ENCODE measurements around the gene HIF3A. TPM values are rescaled to one million over a fixed set of nuclear protein-coding genes. Genes with fewer than 3 reads are reported as not detected.

The HIF3A gene
- total RNA-seq, 1 donor from 2014 or later = 175 TPM

DNA sequence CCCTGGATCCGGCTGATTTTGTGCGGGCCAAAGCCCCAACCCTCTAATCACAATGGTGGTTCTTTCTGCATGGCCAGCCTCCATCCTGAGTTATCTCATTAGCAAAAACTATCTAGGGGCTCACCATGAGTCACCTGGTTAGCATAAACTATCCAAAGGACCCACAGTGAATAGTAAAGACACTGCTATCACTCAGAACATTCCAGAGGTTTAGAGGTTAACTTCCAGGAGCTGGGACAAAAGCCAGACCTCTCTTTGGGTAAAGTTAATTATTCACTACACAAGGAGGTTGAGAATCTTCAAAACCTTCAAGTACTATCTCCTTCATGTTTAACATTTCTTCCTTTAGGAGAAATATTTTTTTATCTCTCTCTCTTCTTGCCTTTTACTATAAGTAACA lies 31.2 kb downstream of the HIF3A start:
- Mint-ChIP-seq H3K9me3 (peaks cover 31% of the 10 kb centered on the region), H3K4me1 (no peaks in the 10 kb centered on the region), H3K27ac (no peak overlapping the region), H3K27me3 (ENCODE audit: low read depth) (no peaks in the 10 kb centered on the region), H3K4me3 (no peak overlapping the region), H3K36me3 (peaks cover 76% of the 10 kb centered on the region)
- no peak for DNase-seq (ENCODE audit: low spot score in 2 of 2, unreplicated experiment in 2 of 2)
- TF ChIP-seq, protein P1, sequence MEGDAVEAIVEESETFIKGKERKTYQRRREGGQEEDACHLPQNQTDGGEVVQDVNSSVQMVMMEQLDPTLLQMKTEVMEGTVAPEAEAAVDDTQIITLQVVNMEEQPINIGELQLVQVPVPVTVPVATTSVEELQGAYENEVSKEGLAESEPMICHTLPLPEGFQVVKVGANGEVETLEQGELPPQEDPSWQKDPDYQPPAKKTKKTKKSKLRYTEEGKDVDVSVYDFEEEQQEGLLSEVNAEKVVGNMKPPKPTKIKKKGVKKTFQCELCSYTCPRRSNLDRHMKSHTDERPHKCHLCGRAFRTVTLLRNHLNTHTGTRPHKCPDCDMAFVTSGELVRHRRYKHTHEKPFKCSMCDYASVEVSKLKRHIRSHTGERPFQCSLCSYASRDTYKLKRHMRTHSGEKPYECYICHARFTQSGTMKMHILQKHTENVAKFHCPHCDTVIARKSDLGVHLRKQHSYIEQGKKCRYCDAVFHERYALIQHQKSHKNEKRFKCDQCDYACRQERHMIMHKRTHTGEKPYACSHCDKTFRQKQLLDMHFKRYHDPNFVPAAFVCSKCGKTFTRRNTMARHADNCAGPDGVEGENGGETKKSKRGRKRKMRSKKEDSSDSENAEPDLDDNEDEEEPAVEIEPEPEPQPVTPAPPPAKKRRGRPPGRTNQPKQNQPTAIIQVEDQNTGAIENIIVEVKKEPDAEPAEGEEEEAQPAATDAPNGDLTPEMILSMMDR (IDR thresholded peaks at IDR 0.05; ENCODE audit: unreplicated experiment) = no peak

DNA sequence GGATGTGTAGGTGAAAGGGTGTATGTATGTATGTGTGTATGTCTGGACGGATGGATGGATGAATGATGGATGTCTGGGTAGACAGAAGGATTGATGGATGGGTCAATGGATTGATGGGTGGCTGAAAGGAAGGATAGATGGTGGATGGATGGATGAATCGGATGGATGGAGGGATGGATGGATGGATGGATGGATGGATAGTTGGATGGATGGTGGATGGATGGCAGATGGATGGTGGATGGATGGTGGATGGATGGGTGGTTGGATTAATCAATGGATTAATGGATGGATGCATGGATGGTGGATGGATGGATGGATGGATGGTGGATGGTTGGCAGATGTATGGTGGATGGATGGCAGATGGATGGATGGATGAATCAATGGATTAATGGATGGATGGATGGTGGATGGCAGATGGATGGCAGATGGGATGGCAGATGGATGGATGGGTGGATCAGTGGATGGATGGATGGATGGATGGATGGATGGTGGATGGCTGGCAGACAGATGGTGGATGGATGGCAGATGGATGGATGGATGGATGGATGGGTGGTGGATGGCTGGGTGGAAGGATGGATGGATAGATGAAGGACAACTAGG lies 33.6 kb downstream of the HIF3A start:
- H3K36me3 Mint-ChIP-seq = peaks cover 59% of the 10 kb centered on the region

GRCh38 chr19:46337487-46337886 lies 40.6 kb downstream of the HIF3A start:
- Mint-ChIP-seq H3K4me1 (peaks cover 23% of the 10 kb centered on the region), H3K27me3 (ENCODE audit: low read depth) (no peaks in the 10 kb centered on the region), H3K27ac (no peak overlapping the region), H3K9me3 (no peaks in the 10 kb centered on the region), H3K4me3 (no peak overlapping the region), H3K36me3 (peaks cover 39% of the 10 kb centered on the region)
- TF ChIP-seq, protein P1 (IDR thresholded peaks at IDR 0.05; ENCODE audit: unreplicated experiment) = no peak
- DNase-seq (ENCODE audit: low spot score in 2 of 2, unreplicated experiment in 2 of 2) = no peak

More for the DNA sequence above, 33.6 kb downstream of the HIF3A start:
- H3K4me3 Mint-ChIP-seq = no peak overlapping the region
- DNase-seq (ENCODE audit: low spot score in 2 of 2, unreplicated experiment in 2 of 2) = no peak
- H3K27me3 Mint-ChIP-seq (ENCODE audit: low read depth) = no peaks in the 10 kb centered on the region
- TF ChIP-seq, protein P1 (IDR thresholded peaks at IDR 0.05; ENCODE audit: unreplicated experiment) = no peak
- H3K9me3 Mint-ChIP-seq = peaks cover 28% of the 10 kb centered on the region
- no peaks in the 10 kb centered on the region for H3K4me1 Mint-ChIP-seq
- no peak overlapping the region for H3K27ac Mint-ChIP-seq

GRCh38 chr19:46339446-46339845 lies 42.6 kb downstream of the HIF3A start:
- peaks cover 37% of the 10 kb centered on the region for H3K36me3 Mint-ChIP-seq
- no peaks in the 10 kb centered on the region for H3K9me3 Mint-ChIP-seq
- H3K27ac Mint-ChIP-seq = peak overlapping the region; percentile 95
- H3K27me3 Mint-ChIP-seq (ENCODE audit: low read depth) = no peaks in the 10 kb centered on the region
- peak in 1 of 2 experiments; percentile 42 for DNase-seq (ENCODE audit: low spot score in 2 of 2, unreplicated experiment in 2 of 2)
- TF ChIP-seq, protein P1 (IDR thresholded peaks at IDR 0.05; ENCODE audit: unreplicated experiment) = no peak
- H3K4me1 Mint-ChIP-seq = peaks cover 23% of the 10 kb centered on the region
- H3K4me3 Mint-ChIP-seq = peak overlapping the region; percentile 38

DNA sequence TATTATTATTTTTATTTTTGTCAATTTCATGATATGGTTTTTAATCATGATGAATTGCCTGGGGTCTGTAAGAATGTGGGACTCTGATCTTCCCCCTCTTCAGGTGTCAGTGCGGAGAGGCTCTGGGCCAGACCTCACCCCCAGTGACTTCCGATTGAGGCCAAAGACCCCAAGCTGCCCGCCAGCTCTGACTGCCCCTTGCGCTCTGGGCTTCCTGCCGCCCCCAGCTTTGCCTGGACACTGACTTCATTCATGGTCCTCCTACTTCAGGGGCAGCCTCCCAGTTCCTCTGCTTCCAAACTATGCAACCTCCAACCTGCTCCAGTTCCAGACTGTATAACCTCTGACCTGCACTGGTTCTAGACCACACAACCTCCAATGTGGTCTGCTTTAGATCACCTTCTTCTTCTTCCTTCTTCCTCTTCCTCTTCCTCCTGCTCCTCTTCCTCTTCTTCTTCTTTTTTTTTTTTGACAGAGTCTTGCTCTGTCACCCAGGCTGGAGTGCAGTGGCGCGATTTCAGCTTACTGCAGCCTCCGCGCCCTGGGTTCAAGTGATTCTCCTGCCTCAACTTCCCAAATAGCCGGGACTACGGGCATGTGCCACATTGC lies 43.3 kb downstream of the HIF3A start:
- Mint-ChIP-seq H3K27ac (peak overlapping the region; percentile 95), H3K4me3 (no peak overlapping the region), H3K27me3 (ENCODE audit: low read depth) (no peaks in the 10 kb centered on the region), H3K9me3 (no peaks in the 10 kb centered on the region), H3K4me1 (peaks cover 23% of the 10 kb centered on the region), H3K36me3 (peaks cover 37% of the 10 kb centered on the region)
- no peak for DNase-seq (ENCODE audit: low spot score in 2 of 2, unreplicated experiment in 2 of 2)
- TF ChIP-seq, protein P1 (IDR thresholded peaks at IDR 0.05; ENCODE audit: unreplicated experiment) = no peak
